Cardiac fibroblast (primary cell): ENCODE results near the gene TEP1.
A peak's percentile ranks its signal among the peaks of the same experiment; 100 is the strongest.
"Not testable (repeated sequence)": the region's sequence is repeated elsewhere in the genome, so short reads cannot be mapped to it uniquely, and the experiment has no call there.

Experiments
- DNase-seq, 2 donors: peaks; one replicate each; pipeline versions ENCODE4 v3.0.0 to v3.0.0-alpha.2; 2010; ENCODE audit warnings: low read depth in 2 of 2
- H3K4me3 ChIP-seq, 2 donors: replicated peaks in 1 of 2; 1 replicate in 1 of 2; 2 replicates in 1 of 2; pipeline ENCODE4 v1.5.1; 2011; ENCODE audit warnings: low read depth in 2 of 2, low read length in 2 of 2, mild to moderate bottlenecking in 2 of 2, moderate library complexity in 1 of 2
- CTCF ChIP-seq: IDR thresholded peaks from one replicate; pipeline ENCODE4 v1.5.1; 2011; ENCODE audit warnings: low read depth, mild to moderate bottlenecking, low read length, inconsistent platforms

TEP1 gene

DNA sequence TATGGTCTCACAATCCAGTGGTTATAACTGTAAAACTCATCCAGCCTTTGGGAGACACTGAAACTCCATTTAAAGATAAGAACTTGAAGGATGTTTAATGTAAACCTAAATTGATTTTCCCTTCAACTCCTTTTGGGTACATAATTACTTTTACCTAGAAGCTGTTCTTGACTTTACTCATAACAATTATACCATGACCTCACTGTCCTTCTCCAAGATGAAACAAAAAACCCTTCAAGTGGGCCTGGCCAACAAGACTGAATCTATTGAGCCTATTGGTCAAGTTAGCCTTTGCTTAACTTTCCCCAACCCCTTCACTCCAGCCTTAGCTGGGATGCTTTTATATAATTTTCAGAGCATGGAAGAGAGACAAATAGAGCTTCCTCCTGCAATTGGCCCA lies 47.4 kb downstream of the TEP1 start:
- DNase-seq, result no peak
- no peak for TF ChIP-seq CTCF
- H3K4me3 ChIP-seq, result no peak overlapping the region

- not testable (repeated sequence) for DNase-seq, H3K4me3 ChIP-seq
Observed at GRCh38 chr14:20358474-20358873, 54.8 kb downstream of the TEP1 start.

- peak in 1 of 2 donors; percentile 12 for DNase-seq
- H3K4me3 ChIP-seq, result no peak overlapping the region
- no peak for TF ChIP-seq CTCF
Observed at GRCh38 chr14:20356422-20356821, 56.9 kb downstream of the TEP1 start.

DNA sequence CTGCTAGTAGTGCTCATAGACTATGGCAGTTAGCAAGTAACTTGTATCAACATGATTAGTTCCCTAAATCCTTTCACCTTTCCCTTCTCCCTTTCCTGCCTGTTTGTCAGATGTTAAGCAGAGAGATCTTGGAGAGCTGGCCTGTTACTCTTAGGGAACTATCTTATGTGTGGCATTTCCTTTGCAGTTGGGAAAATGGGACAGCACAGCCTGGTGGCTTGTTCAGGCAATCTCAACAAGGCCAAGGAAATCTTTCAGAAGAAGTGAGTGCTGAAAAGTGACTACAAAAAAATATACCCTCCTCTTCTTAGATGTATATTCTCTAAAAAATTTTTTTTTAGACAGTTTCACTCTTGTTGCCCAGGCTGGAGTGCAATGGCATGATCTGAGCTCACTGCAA lies 62.4 kb downstream of the TEP1 start:
- peak; percentile 22 to 44 for DNase-seq
- TF ChIP-seq CTCF, result peak; percentile 39
- no peak overlapping the region for H3K4me3 ChIP-seq

DNA sequence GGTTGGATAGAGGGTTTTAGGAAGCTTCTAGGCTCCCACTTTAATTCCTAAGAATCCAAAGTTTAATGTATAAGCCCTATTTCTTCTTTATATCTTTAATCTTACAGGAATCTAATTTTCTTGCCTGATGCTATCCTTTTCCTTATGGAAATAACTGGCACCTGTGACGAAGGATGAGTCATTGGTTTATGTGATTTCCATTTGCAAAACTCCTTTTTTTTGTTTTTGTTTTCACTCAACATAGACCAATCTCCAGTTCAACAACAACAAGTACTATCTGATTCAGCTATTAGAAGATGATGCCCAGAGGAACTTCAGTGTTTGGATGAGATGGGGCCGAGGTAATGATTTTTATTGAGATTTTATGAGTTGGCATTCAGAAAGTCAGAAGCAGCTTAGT lies 63.0 kb downstream of the TEP1 start:
- DNase-seq, result no peak
- TF ChIP-seq CTCF, result no peak
- H3K4me3 ChIP-seq, result no peak overlapping the region

- no peak for TF ChIP-seq CTCF
- no peak for DNase-seq
- H3K4me3 ChIP-seq, result no peak overlapping the region
Observed at GRCh38 chr14:20347747-20348146, 65.6 kb downstream of the TEP1 start.

GRCh38 chr14:20346713-20347112 lies 66.6 kb downstream of the TEP1 start:
- TF ChIP-seq CTCF, result no peak

More at GRCh38 chr14:20346713-20347112, 66.6 kb downstream of the TEP1 start:
- H3K4me3 ChIP-seq, result no peak overlapping the region
- DNase-seq, result no peak
